Neural cell (in vitro differentiated cells): Measurements from ENCODE around the gene RBFA. TPM values are rescaled to one million over a fixed set of nuclear protein-coding genes. Genes with fewer than 3 reads are reported as not detected.

Experiments
- H2AFZ ChIP-seq: fragments of 200-600, 300-800 bp; sonication (generic), shearing (Covaris generic); 2 replicates; pipeline ENCODE4 v1.6.0; 2014; ENCODE audit warnings: low read depth, mild to moderate bottlenecking, antibody characterized with exemption, low read length, moderate library complexity
- H3F3A ChIP-seq: fragments of 200-600 bp; shearing (Covaris generic); 2 replicates; pipeline ENCODE4 v1.6.1; 2016; ENCODE audit warnings: mild to moderate bottlenecking, moderate library complexity, mixed read lengths, antibody characterized with exemption, low read length; ENCODE audit not compliant: insufficient read depth, poor library complexity, severe bottlenecking
- H3K27ac ChIP-seq: fragments of 200-600, 300-800 bp; sonication (generic), shearing (Covaris generic); 2 replicates; pipeline ENCODE4 v1.5.1; 2014; ENCODE audit warnings: mild to moderate bottlenecking, low read length, moderate library complexity
- H3K27me3 ChIP-seq: fragments of 300-800, 200-600 bp; sonication (generic), shearing (Covaris generic); 2 replicates; pipeline ENCODE4 v1.6.0; 2014; ENCODE audit warnings: mild to moderate bottlenecking, low read depth, low read length, moderate library complexity; ENCODE audit not compliant: insufficient read depth
- H3K36me3 ChIP-seq: fragments of 300-800, 200-600 bp; sonication (generic), shearing (Covaris generic); 2 replicates; pipeline ENCODE4 v1.5.1; 2014; ENCODE audit warnings: mild to moderate bottlenecking, antibody characterized with exemption, low read length, moderate library complexity; ENCODE audit not compliant: insufficient read depth
- H3K4me2 ChIP-seq: fragments of 300-800, 200-600 bp; sonication (generic), shearing (Covaris generic); 2 replicates; pipeline ENCODE4 v1.6.0; 2014; ENCODE audit warnings: mild to moderate bottlenecking, low read length
- H3K4me3 ChIP-seq: fragments of 300-800, 200-600 bp; sonication (generic), shearing (Covaris generic); 2 replicates; pipeline ENCODE4 v1.5.1; 2014; ENCODE audit warnings: mild to moderate bottlenecking, low read length, moderate library complexity
- H3K79me2 ChIP-seq: fragments of 200-600 bp; shearing (Covaris generic); replicated peaks from 2 replicates; pipeline ENCODE4 v1.6.0; 2014; ENCODE audit warnings: mild to moderate bottlenecking, low read length, moderate library complexity; ENCODE audit not compliant: insufficient read depth
- H3K9ac ChIP-seq: fragments of 300-800, 200-600 bp; sonication (generic), shearing (Covaris generic); 2 replicates; pipeline ENCODE4 v1.6.1; 2016; ENCODE audit warnings: mild to moderate bottlenecking, low read length, mixed read lengths
- H3K9me2 ChIP-seq: fragments of 200-600 bp; shearing (Covaris generic); 2 replicates; pipeline ENCODE4 v1.6.1; 2016; ENCODE audit warnings: mild to moderate bottlenecking, low read length, mixed read lengths; ENCODE audit not compliant: insufficient read depth
- H3K9me3 ChIP-seq: fragments of 200-600, 300-800 bp; sonication (generic), shearing (Covaris generic); 2 replicates; pipeline ENCODE4 v1.6.1; 2016; ENCODE audit warnings: mild to moderate bottlenecking, mixed run types, low read length, moderate library complexity, mixed read lengths
- H4K20me1 ChIP-seq: fragments of 200-600 bp; shearing (Covaris generic); 2 replicates; pipeline ENCODE4 v1.6.1; 2016; ENCODE audit warnings: mild to moderate bottlenecking, mixed run types; ENCODE audit not compliant: insufficient read depth
- CTCF ChIP-seq: fragments of 450-650 bp; IDR thresholded peaks from 2 replicates; pipeline ENCODE4 v1.5.1; 2014; ENCODE audit warnings: antibody characterized with exemption, mild to moderate bottlenecking, moderate library complexity; ENCODE audit not compliant: poor library complexity, severe bottlenecking
- EP300 ChIP-seq: fragments of 450-650 bp; conservative IDR thresholded peaks from 2 replicates; pipeline ENCODE4 v1.6.1; 2014; ENCODE audit warnings: antibody characterized with exemption, mild to moderate bottlenecking, moderate library complexity; ENCODE audit not compliant: poor library complexity, severe bottlenecking
- EZH2 ChIP-seq: fragments of 200-600, 300-800 bp; shearing (Covaris generic), sonication (generic); IDR thresholded peaks from 2 replicates; pipeline ENCODE4 v1.6.1; 2014; ENCODE audit warnings: antibody characterized with exemption, low read length, borderline replicate concordance, mild to moderate bottlenecking; ENCODE audit not compliant: insufficient read depth, poor library complexity, severe bottlenecking
- MXI1 ChIP-seq: fragments of 450-650 bp; conservative IDR thresholded peaks from 2 replicates; pipeline ENCODE4 v1.6.1; 2014; ENCODE audit warnings: antibody characterized with exemption, mild to moderate bottlenecking; ENCODE audit not compliant: poor library complexity, severe bottlenecking
- POLR2AphosphoS5 ChIP-seq: IDR thresholded peaks from 2 replicates; pipeline ENCODE4 v1.6.1; 2012
- RAD21 ChIP-seq: fragments of 450-650 bp; conservative IDR thresholded peaks from 2 replicates; pipeline ENCODE4 v1.6.1; 2014; ENCODE audit warnings: antibody characterized with exemption, mild to moderate bottlenecking, moderate library complexity
- SMC3 ChIP-seq: fragments of 450-650 bp; conservative IDR thresholded peaks from 2 replicates; pipeline ENCODE4 v1.6.1; 2014; ENCODE audit warnings: antibody characterized with exemption, mild to moderate bottlenecking, moderate library complexity; ENCODE audit not compliant: poor library complexity
- TAF1 ChIP-seq: IDR thresholded peaks from 2 replicates; pipeline ENCODE4 v1.6.1; 2012; ENCODE audit warnings: low read depth
- polyA plus RNA-seq: library from polyadenylated mRNA; depleted of rRNA; stranded (reverse); fragments of >200 nt; gene quantifications from 2 replicates; pipeline ENCODE4 v1.2.3, GENCODE V29; 2014
- TF ChIP-seq, protein P1 (sequence below): IDR thresholded peaks from 2 replicates; pipeline ENCODE4 v1.6.1; 2012; ENCODE audit warnings: borderline replicate concordance

Gene RBFA
- polyA plus RNA-seq, 1 donor from 2014 or later, result 78.1 TPM

GRCh38 chr18:80035997-80036396 is 1.8 kb downstream of the RBFA start:
- TF ChIP-seq, protein P1, sequence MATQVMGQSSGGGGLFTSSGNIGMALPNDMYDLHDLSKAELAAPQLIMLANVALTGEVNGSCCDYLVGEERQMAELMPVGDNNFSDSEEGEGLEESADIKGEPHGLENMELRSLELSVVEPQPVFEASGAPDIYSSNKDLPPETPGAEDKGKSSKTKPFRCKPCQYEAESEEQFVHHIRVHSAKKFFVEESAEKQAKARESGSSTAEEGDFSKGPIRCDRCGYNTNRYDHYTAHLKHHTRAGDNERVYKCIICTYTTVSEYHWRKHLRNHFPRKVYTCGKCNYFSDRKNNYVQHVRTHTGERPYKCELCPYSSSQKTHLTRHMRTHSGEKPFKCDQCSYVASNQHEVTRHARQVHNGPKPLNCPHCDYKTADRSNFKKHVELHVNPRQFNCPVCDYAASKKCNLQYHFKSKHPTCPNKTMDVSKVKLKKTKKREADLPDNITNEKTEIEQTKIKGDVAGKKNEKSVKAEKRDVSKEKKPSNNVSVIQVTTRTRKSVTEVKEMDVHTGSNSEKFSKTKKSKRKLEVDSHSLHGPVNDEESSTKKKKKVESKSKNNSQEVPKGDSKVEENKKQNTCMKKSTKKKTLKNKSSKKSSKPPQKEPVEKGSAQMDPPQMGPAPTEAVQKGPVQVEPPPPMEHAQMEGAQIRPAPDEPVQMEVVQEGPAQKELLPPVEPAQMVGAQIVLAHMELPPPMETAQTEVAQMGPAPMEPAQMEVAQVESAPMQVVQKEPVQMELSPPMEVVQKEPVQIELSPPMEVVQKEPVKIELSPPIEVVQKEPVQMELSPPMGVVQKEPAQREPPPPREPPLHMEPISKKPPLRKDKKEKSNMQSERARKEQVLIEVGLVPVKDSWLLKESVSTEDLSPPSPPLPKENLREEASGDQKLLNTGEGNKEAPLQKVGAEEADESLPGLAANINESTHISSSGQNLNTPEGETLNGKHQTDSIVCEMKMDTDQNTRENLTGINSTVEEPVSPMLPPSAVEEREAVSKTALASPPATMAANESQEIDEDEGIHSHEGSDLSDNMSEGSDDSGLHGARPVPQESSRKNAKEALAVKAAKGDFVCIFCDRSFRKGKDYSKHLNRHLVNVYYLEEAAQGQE, result no peak
- no peak for TF ChIP-seq POLR2AphosphoS5
- TF ChIP-seq MXI1, result no peak
- no peak for TF ChIP-seq EP300
- TF ChIP-seq TAF1, result no peak
- no peak for TF ChIP-seq SMC3
- Histone ChIP-seq H3K4me2 (no peak overlapping the region), H3K79me2 (peaks cover 19% of the 10 kb centered on the region), H4K20me1 (no peaks in the 10 kb centered on the region), H3K36me3 (peaks cover 4% of the 10 kb centered on the region), H3K27me3 (no peaks in the 10 kb centered on the region), H3K9me3 (no peaks in the 10 kb centered on the region), H3K27ac (no peak overlapping the region), H3F3A (no peaks in the 10 kb centered on the region), H3K4me3 (peak overlapping the region; percentile 83), H3K9me2 (no peaks in the 10 kb centered on the region), H3K9ac (no peak overlapping the region), H2AFZ (no peak overlapping the region)

- H3K79me2 ChIP-seq, result peaks cover 19% of the 10 kb centered on the region
- peaks cover 4% of the 10 kb centered on the region for H3K36me3 ChIP-seq
- H3K27me3 ChIP-seq, result no peaks in the 10 kb centered on the region
- H3F3A ChIP-seq, result no peaks in the 10 kb centered on the region
- H3K27ac ChIP-seq, result no peak overlapping the region
- H4K20me1 ChIP-seq, result no peaks in the 10 kb centered on the region
- TF ChIP-seq EP300 (no peak), CTCF (no peak), MXI1 (no peak), RAD21 (no peak), SMC3 (no peak), TAF1 (no peak), EZH2 (no peak)
- TF ChIP-seq, protein P1, result no peak
- H3K9ac ChIP-seq, result no peak overlapping the region
- no peaks in the 10 kb centered on the region for H3K9me2 ChIP-seq
- H3K4me3 ChIP-seq, result no peak overlapping the region
- H3K9me3 ChIP-seq, result no peaks in the 10 kb centered on the region
- no peak overlapping the region for H2AFZ ChIP-seq
- H3K4me2 ChIP-seq, result no peak overlapping the region
These were observed 3.1 kb downstream of the RBFA start for GRCh38 chr18:80037300-80037699.
